SJSA1 (cell line): Measurements from ENCODE around the gene SLC25A26. TPM values are rescaled to one million over a fixed set of nuclear protein-coding genes. Genes with fewer than 3 reads are reported as not detected.

Experiments
- DNase-seq, 2 experiments: peaks; one replicate each; pipeline ENCODE4 v3.0.0-alpha.2; 2015 to 2020; ENCODE audit warnings: low spot score in 2 of 2, low read depth in 1 of 2
- H3K27ac ChIP-seq: fragments of 250-450 bp; sonication (Bioruptor Pico); 2 replicates; pipeline ENCODE4 v1.5.1; 2020; ENCODE audit warnings: mild to moderate bottlenecking, moderate library complexity
- H3K27me3 ChIP-seq: fragments of 250-450 bp; sonication (Bioruptor Pico); replicated peaks from 2 replicates; pipeline ENCODE4 v1.5.1; 2020; ENCODE audit warnings: mild to moderate bottlenecking, moderate library complexity
- H3K36me3 ChIP-seq: fragments of 250-450 bp; sonication (Bioruptor Pico); 2 replicates; pipeline ENCODE4 v1.5.1; 2020; ENCODE audit warnings: mild to moderate bottlenecking
- H3K4me1 ChIP-seq: fragments of 250-450 bp; sonication (Bioruptor Pico); replicated peaks from 2 replicates; pipeline ENCODE4 v1.6.1; 2021; ENCODE audit warnings: mild to moderate bottlenecking
- H3K4me3 ChIP-seq: fragments of 250-450 bp; sonication (Bioruptor Pico); 2 replicates; pipeline ENCODE4 v1.5.1; 2020; ENCODE audit warnings: mild to moderate bottlenecking
- H3K9me3 ChIP-seq: fragments of 250-450 bp; sonication (Bioruptor Pico); replicated peaks from 2 replicates; pipeline ENCODE4 v1.5.1; 2020; ENCODE audit warnings: mild to moderate bottlenecking
- total RNA-seq: library from RNA; depleted of rRNA; stranded (reverse); fragments of >200 nt; shearing (Covaris generic); gene quantifications from 2 replicates; pipeline ENCODE4 v1.2.3, GENCODE V29; 2014

The SLC25A26 gene
- total RNA-seq, 1 experiment from 2014 or later = 16.0 TPM

DNA sequence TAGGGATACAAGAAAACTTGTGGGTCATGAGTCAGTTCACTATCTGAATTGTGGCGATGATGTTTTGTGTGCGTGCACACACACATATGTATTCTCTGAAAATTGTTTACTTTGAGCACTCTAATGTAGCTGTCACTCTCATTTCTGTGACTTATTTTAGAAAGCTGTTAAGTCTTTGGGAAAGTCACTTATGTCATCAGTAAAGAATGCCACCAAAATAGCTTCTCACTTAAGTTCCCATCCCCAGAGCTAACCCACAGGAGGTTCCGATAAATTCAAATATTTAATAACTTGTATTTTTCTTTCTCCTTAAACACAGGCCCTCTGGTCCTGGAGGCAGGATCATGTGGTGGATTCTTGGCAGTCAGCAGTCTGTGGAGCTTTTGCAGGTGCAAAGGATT lies 141.7 kb downstream of the SLC25A26 start:
- H3K4me1 ChIP-seq = peaks cover 20% of the 10 kb centered on the region
- peak in 1 of 2 experiments; percentile 81 for DNase-seq
- H3K4me3 ChIP-seq = no peak overlapping the region
- H3K27ac ChIP-seq = peak overlapping the region; percentile 91
- no peaks in the 10 kb centered on the region for H3K27me3 ChIP-seq
- H3K36me3 ChIP-seq = no peaks in the 10 kb centered on the region
- no peaks in the 10 kb centered on the region for H3K9me3 ChIP-seq

DNA sequence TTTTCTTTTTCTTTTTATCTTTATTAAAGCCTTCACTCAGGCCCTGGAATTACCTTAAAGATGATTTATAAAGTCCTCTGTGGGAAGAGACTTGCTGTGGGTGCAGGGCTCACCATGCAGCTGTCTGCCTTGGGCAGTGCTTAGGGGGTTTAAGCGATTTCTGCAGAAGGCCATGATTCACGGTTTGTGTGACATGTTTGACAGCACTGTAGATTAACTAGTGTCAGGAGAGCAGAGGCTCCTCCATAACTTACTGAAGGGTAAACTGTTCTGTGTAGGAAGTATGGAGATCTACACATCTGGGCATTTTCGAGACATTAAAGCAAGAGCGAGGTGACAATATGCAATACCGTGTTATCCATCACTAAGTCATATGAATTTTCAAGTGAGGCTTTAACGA lies 142.3 kb downstream of the SLC25A26 start:
- Histone ChIP-seq H3K27ac (peak overlapping the region; percentile 91), H3K36me3 (no peaks in the 10 kb centered on the region), H3K27me3 (no peaks in the 10 kb centered on the region), H3K9me3 (no peaks in the 10 kb centered on the region), H3K4me1 (peaks cover 20% of the 10 kb centered on the region), H3K4me3 (no peak overlapping the region)
- DNase-seq = no peak

DNA sequence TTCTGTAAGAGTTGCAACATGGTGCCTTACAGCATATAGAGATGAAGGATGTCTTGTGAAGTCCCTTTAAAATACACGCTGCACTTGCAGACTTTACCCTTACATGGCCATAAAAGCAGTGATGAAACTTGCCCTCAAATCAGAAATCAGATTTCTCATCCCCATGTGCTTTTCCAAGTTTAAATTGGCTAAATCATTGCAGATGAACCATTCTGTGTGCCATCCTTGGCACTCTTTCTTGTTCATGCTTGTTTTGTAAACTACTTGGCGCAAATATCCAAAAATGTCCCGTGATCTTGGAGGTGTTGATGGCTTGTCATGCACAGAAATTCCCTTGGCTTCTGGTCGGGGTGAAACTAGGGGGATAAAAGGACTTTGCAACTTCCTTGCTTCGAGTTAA lies 144.3 kb downstream of the SLC25A26 start:
- Histone ChIP-seq H3K27me3 (no peaks in the 10 kb centered on the region), H3K9me3 (no peaks in the 10 kb centered on the region)

DNA sequence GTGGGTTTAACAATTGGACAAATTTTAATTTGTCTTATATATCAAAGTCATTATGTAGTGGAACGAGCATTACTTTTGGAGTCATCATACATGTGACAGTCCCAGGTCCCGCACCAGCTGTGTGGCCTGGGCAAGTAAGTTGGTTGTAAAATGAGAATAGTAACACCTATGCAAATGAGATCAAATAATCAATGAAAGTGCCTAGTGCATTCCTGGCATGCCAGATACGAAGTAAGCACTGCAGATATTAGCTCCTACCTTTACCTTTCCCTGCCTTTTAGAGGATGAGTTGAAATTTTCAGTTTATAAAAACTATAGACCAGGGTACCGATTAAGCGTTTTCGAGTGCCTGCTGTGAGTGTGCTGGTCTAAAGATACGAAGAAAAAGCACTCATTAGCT lies 145.9 kb downstream of the SLC25A26 start:
- H3K4me1 ChIP-seq = peaks cover 18% of the 10 kb centered on the region
- H3K36me3 ChIP-seq = no peaks in the 10 kb centered on the region
- H3K9me3 ChIP-seq = no peaks in the 10 kb centered on the region
- DNase-seq = no peak
- H3K4me3 ChIP-seq = no peak overlapping the region
- H3K27ac ChIP-seq = no peak overlapping the region
- no peaks in the 10 kb centered on the region for H3K27me3 ChIP-seq

More for the DNA sequence above, 144.3 kb downstream of the SLC25A26 start:
- H3K27ac ChIP-seq = no peak overlapping the region
- DNase-seq = no peak
- H3K4me3 ChIP-seq = no peak overlapping the region
- peaks cover 20% of the 10 kb centered on the region for H3K4me1 ChIP-seq
- H3K36me3 ChIP-seq = no peaks in the 10 kb centered on the region

DNA sequence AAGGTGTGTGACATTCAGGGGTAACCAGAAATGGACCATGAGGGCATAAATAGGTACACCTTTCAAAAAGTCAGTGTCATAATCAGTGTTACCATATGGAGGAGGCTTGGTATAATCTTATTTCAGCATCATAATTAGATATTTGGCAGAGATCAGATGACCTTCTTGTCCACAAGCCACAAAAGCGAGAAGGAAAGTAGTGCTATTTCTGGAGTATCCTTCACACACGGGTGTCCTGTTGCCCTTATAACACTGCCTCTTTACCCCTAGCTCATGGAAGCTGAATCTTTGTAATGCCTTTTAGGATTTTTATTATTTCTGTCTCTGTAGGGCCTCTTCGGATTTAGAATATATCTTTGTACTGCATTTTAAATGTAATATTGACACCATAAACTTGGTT lies 147.2 kb downstream of the SLC25A26 start:
- DNase-seq = no peak
- H3K4me1 ChIP-seq = peaks cover 5% of the 10 kb centered on the region

DNA sequence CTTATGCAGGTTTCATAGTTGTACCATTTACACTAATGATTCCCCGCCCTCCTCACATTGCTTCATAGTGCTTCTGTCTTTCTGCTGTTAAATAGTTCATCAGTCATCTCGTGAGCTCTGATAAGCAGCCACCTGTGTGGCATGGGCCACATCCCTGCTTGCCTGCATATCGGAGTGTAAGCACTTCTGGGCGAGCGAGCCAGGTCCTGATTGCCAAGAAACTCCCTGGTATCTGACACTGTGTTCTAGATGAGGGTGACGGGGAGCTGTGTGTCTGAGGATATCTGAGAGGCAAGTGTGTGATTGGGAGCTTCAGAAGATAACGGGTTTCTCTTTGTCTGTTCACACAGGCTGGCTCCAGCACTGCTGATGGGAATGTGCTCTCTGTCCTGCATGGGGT lies 149.4 kb downstream of the SLC25A26 start:
- Histone ChIP-seq H3K36me3 (no peaks in the 10 kb centered on the region), H3K9me3 (no peaks in the 10 kb centered on the region), H3K4me1 (no peaks in the 10 kb centered on the region), H3K27ac (no peak overlapping the region), H3K27me3 (no peaks in the 10 kb centered on the region), H3K4me3 (no peak overlapping the region)
- DNase-seq = no peak

More for the DNA sequence above, 147.2 kb downstream of the SLC25A26 start:
- H3K27me3 ChIP-seq = no peaks in the 10 kb centered on the region
- no peak overlapping the region for H3K4me3 ChIP-seq
- no peaks in the 10 kb centered on the region for H3K9me3 ChIP-seq
- no peaks in the 10 kb centered on the region for H3K36me3 ChIP-seq
- H3K27ac ChIP-seq = no peak overlapping the region

DNA sequence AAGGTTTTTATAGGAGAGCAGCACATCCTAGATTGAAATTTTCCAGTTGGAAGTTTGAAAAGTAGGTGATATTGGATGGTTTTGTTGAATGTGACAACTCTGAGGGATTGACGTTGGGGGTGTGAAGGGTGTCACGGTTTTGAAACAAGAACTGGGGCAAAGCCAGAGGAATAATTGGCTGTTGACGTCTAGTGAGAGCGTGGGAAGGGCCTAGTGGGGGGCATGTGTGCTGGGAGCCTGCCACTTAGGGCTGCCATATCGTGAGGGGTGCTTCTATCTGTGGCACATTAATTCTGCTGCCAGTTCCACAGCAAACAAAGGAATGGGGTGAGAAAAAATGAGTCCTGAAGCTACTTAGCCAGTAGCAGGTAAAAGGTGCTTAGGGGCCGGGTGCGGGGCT lies 150.6 kb downstream of the SLC25A26 start:
- DNase-seq = no peak
- Histone ChIP-seq H3K4me1 (no peaks in the 10 kb centered on the region), H3K27me3 (no peaks in the 10 kb centered on the region), H3K4me3 (no peak overlapping the region), H3K9me3 (no peaks in the 10 kb centered on the region), H3K27ac (no peak overlapping the region), H3K36me3 (no peaks in the 10 kb centered on the region; the same call in 1 of the 2 replicates)

DNA sequence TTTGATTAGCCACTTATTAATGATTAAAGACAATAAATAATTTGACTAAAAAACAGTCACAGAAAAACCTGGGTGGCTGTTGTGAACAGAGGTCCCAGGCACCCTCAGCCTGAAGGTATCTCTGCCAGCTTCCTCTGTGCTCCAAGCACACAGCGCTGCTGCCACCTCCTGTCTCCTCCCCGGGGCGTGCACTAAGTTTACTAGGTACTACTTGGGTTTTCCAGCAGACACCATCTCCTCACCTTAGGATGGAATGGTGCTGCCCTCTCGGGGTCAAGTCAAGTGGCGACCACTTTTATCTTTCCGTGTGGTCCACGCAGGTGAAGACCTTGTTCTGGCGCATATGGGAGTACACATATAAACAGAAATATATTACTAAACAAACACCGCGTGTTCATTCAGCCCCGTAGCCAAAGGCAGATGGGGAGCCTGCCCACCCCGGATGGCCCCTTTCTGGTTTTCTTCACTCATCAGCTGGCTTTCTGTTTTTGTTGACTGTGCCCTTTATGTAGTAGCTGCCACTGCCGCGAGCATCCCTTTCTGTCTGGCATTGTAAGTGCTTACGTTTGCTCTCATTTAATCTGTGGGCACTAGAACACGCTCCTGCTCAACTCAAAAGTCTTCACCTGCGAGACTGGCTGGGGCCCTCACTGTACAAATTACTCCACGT lies 152.0 kb downstream of the SLC25A26 start:
- no peaks in the 10 kb centered on the region for H3K9me3 ChIP-seq
- H3K27ac ChIP-seq = no peak overlapping the region
- no peak overlapping the region for H3K4me3 ChIP-seq
- H3K27me3 ChIP-seq = no peaks in the 10 kb centered on the region
- DNase-seq = peak; percentile 28 to 59
- H3K4me1 ChIP-seq = 0 out of 2 replicates have a peak, but pooled peaks cover 3% of the 10 kb centered on the region
- no peaks in the 10 kb centered on the region; the same call in none of the 2 replicates for H3K36me3 ChIP-seq

DNA sequence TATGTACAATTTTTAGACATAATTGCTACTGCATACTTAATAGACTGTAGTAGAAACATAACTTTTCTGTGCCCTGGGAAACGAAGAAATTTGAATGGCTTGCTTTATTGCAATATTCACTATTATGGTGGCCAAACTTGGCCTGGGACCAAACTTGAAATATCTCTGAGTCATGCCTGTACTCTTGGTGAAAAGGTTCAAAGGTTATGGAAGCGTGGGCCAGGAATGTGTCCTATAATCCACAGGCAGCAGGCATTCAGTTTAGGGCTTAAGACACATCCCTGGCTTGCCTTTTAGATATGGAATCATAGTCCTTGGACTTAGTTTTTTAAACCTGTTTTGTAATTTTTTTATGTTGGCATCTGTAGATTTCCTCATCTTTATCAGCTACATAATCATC lies 155.8 kb downstream of the SLC25A26 start:
- no peak for DNase-seq

DNA sequence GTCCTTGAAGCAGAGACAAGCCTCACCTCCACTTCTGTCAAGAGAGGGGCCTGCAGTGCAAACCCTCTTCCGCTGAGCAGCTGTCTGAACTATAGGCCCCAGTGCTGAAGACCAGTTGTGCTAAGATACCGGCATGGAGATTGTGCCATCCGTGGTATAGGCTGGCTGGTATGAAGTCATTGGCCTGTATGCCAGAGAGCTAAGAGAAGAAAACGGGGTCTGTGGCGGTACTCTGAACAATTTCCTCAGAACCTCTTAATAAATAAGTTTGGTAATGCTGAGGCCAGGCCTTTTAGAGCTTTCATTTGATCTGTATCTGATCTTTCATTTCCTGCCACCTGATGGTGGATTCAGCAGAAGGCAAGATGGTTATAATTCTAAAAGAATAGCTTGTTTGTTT lies 157.0 kb downstream of the SLC25A26 start:
- no peak overlapping the region for H3K4me3 ChIP-seq
- DNase-seq = no peak
- H3K9me3 ChIP-seq = no peaks in the 10 kb centered on the region
- H3K27ac ChIP-seq = no peak overlapping the region
- H3K4me1 ChIP-seq = 0 out of 2 replicates have a peak, but pooled peaks cover 3% of the 10 kb centered on the region
- peaks cover 31% of the 10 kb centered on the region for H3K36me3 ChIP-seq
- no peaks in the 10 kb centered on the region for H3K27me3 ChIP-seq

More for the DNA sequence above, 155.8 kb downstream of the SLC25A26 start:
- no peaks in the 10 kb centered on the region for H3K27me3 ChIP-seq
- H3K4me1 ChIP-seq = 0 out of 2 replicates have a peak, but pooled peaks cover 3% of the 10 kb centered on the region
- no peak overlapping the region for H3K27ac ChIP-seq
- no peak overlapping the region for H3K4me3 ChIP-seq
- peaks cover 26% of the 10 kb centered on the region for H3K36me3 ChIP-seq
- H3K9me3 ChIP-seq = no peaks in the 10 kb centered on the region

DNA sequence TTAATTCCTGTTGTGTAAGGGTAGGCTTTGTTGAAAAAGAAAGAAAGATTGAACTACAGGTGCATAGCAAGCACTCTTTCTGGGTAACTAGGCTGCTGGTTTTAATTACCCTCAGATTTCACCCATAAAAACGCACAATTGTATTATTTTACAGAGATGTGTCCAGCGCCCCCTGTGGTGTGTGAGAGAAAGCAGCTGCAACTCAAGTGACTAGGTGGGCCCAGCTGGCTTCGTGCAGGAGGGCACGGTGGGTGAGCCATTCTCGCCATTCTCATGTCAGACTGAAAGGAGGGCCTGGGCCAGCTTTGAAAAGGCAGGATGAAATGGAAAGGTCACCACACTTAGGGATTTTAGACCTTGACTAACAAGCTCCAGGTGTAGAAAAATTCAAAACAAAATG lies 157.5 kb downstream of the SLC25A26 start:
- H3K27ac ChIP-seq = no peak overlapping the region
- H3K4me1 ChIP-seq = 0 out of 2 replicates have a peak, but pooled peaks cover 3% of the 10 kb centered on the region
- H3K36me3 ChIP-seq = peaks cover 31% of the 10 kb centered on the region
- H3K4me3 ChIP-seq = no peak overlapping the region
- no peaks in the 10 kb centered on the region for H3K9me3 ChIP-seq
- no peak for DNase-seq
- no peaks in the 10 kb centered on the region for H3K27me3 ChIP-seq

DNA sequence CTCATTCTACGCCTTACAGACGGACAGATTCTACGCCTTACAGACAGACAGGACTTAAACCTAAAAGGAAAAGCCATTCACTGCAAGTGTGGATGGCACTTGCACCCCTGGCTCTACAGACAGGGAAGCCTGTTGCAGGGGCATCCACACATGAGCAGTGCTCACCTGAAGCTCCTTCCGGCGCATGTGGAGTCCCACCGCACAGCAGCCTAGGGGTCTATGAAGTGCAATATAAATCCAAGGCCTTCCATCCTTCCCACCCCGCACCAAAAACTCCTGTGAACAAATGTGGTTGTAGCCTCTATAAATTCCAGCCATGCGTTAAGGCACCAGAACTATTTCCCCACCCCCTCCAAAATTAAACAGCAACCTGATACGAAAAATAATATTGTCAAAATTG lies 158.8 kb downstream of the SLC25A26 start:
- no peak overlapping the region for H3K27ac ChIP-seq
- DNase-seq = no peak
- H3K4me1 ChIP-seq = 0 out of 2 replicates have a peak, but pooled peaks cover 3% of the 10 kb centered on the region
- H3K36me3 ChIP-seq = peaks cover 38% of the 10 kb centered on the region
- H3K4me3 ChIP-seq = no peak overlapping the region
- no peaks in the 10 kb centered on the region for H3K9me3 ChIP-seq
- no peaks in the 10 kb centered on the region for H3K27me3 ChIP-seq

DNA sequence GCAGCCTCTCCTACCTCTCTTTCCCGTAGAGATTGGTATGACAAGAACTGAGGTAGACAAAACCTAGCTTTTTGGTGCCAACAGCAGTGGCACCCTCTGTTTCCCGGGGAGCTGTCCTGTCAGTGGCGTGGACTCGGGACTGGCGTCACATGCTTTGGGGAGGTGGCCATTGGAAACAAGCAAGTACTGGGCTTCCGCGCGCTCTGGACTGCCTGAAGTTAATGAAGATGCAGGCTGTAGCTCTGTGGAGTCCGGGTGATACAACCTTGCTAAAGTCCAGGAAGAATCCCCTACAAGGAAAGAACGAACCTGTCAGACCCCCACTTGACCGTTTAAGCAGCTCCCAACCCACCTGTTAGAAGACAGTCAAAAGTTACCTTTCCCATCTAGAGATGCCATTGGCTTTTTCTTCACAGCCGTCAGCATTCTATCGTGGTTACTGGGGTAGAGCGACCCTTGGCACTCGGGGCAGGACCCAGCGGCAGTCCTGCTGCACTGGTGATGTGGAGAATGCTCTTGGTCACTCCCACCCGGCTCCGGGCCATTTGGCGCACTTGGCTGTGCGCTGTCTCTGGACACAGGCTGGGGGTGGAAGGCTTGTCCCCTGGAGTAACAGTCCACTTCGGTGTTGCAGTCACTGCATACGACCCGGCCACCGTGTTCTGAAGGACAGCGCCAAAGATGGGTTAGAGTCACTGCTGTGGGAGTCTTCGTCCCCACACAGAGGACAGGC lies 159.6 kb downstream of the SLC25A26 start:
- H3K27ac ChIP-seq = no peak overlapping the region
- H3K4me1 ChIP-seq = 0 out of 2 replicates have a peak, but pooled peaks cover 3% of the 10 kb centered on the region
- no peak for DNase-seq
- H3K4me3 ChIP-seq = no peak overlapping the region
- peaks cover 3% of the 10 kb centered on the region; the same call in 1 of the 2 replicates for H3K9me3 ChIP-seq
- peaks cover 45% of the 10 kb centered on the region for H3K36me3 ChIP-seq
- no peaks in the 10 kb centered on the region for H3K27me3 ChIP-seq

DNA sequence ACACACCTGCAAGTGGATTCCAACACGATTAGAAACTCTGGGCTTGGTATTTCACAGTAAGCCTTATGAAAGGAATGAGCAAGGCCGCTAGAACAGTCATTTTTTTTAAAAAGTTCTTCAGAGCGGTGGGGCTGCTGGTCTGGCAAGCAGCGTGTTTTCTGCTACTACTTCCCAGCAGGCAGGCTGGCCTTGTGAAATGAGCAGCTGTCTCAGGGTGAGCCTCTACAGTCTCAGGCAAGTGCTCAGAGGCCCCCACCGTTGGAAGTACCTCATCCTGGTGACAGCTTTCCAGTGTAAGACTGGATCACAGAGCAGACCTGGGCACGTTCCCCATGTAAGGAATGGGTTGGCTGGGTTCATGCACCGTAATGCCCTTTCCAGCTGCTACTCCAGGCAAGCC lies 160.8 kb downstream of the SLC25A26 start:
- Histone ChIP-seq H3K4me3 (no peak overlapping the region), H3K27me3 (no peaks in the 10 kb centered on the region), H3K9me3 (peaks cover 3% of the 10 kb centered on the region; the same call in 1 of the 2 replicates), H3K4me1 (peaks cover 2% of the 10 kb centered on the region; the same call in 1 of the 2 replicates), H3K36me3 (peaks cover 56% of the 10 kb centered on the region), H3K27ac (no peak overlapping the region)
- no peak for DNase-seq
